Dermis lymphatic vessel endothelial cell (primary cell): ENCODE data around the gene YWHAQ. TPM values are rescaled to one million over a fixed set of nuclear protein-coding genes. Genes with fewer than 3 reads are reported as not detected.

ENCODE experiments used
- total RNA-seq: library from RNA; depleted of rRNA; stranded (reverse); fragments of >200 nt; gene quantifications from 2 replicates; pipeline ENCODE4 v1.2.1, GENCODE V29; 2014

Gene YWHAQ
- 130 and 150 TPM in 2 replicates for total RNA-seq

GRCh38 chr2:9630736-9631552 lies at the start of gene YWHAQ:
Gene YWHAQ, minus strand, starts transcription at chr2:9630997. Its CDS starts 545 bp downstream, at chr2:9630452.

GRCh38 chr2:9555297-9556120 lies 75.3 kb downstream of the YWHAQ start, which contains the start of gene ADAM17:
Gene ADAM17, minus strand, starts transcription at chr2:9555830. Its CDS starts 225 bp downstream, at chr2:9555605.

Other genes starting within 250 kb of the YWHAQ start
- gene ITGB1BP1, start 207.5 kb downstream of the YWHAQ start, total RNA-seq: 39.3 and 48.8 TPM in 2 replicates
- 31.5 and 39.1 TPM in 2 replicates for gene CPSF3, start 207.3 kb downstream of the YWHAQ start, total RNA-seq
- gene IAH1, start 156.4 kb downstream of the YWHAQ start, total RNA-seq: 25.5 and 37.4 TPM in 2 replicates
- 55.7 and 60.2 TPM in 2 replicates for gene ADAM17, start 75.2 kb downstream of the YWHAQ start, total RNA-seq
- gene TAF1B, start 212.5 kb upstream of the YWHAQ start, total RNA-seq: 15.7 and 26.4 TPM in 2 replicates